ENCODE measurements around the gene NUDT9. TPM values are rescaled to one million over a fixed set of nuclear protein-coding genes. Genes with fewer than 3 reads are reported as not detected.

NUDT9 gene
- total RNA-seq, 2 donors from 2014 or later: 30.4 to 37.9 TPM

DNA sequence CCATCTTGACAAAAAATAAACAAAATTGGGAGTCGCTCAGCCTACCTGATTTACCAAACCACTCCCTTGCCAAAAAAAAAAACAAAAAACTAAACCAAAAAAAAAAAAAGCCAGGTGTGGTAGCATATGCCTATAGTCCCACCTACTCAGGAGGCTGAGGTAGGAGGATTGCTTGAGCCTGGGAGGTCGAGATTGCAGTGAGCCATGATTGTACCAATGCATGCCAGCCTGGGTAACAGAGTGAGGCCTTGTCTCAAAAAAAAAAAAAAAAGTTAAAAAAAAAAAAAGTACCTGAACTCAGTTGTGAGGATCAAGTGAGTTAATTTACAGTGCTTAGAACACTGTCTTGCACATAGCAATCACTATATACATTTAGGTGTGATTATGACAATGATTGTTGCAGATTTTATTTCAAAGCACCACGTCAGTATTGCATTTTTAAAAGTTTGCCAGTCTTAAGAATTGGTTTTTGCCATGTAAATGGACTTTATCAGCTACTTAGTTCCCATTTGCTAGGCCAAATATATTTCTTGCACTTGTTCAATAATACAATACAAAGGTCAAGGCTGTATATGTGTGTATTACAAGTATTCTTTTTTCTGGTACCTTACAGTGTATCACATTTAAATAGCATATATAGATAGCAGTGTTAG, 4.6 kb downstream of the NUDT9 start:
- TF ChIP-seq POLR2A (IDR thresholded peaks at IDR 0.05) (no peak), POLR2AphosphoS5 (IDR thresholded peaks at IDR 0.05) (no peak)
- TF ChIP-seq, protein P1, sequence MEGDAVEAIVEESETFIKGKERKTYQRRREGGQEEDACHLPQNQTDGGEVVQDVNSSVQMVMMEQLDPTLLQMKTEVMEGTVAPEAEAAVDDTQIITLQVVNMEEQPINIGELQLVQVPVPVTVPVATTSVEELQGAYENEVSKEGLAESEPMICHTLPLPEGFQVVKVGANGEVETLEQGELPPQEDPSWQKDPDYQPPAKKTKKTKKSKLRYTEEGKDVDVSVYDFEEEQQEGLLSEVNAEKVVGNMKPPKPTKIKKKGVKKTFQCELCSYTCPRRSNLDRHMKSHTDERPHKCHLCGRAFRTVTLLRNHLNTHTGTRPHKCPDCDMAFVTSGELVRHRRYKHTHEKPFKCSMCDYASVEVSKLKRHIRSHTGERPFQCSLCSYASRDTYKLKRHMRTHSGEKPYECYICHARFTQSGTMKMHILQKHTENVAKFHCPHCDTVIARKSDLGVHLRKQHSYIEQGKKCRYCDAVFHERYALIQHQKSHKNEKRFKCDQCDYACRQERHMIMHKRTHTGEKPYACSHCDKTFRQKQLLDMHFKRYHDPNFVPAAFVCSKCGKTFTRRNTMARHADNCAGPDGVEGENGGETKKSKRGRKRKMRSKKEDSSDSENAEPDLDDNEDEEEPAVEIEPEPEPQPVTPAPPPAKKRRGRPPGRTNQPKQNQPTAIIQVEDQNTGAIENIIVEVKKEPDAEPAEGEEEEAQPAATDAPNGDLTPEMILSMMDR (IDR thresholded peaks at IDR 0.05): no peak
- WGBS: 71% methylated on average over 3 of the region's 3 CpGs
- intact Hi-C loops (cut with DNase I): no loop called here
- Histone ChIP-seq H3K4me3 (no peak overlapping the region), H3K27me3 (replicated peaks; ENCODE audit: insufficient read depth) (no peaks in the 10 kb centered on the region), H3K36me3 (no peaks in the 10 kb centered on the region), H3K27ac (no peak overlapping the region), H3K9me3 (no peaks in the 10 kb centered on the region), H3K4me1 (replicated peaks) (peaks cover 5% of the 10 kb centered on the region)
- no peak for DNase-seq (ENCODE audit: low spot score)

DNA sequence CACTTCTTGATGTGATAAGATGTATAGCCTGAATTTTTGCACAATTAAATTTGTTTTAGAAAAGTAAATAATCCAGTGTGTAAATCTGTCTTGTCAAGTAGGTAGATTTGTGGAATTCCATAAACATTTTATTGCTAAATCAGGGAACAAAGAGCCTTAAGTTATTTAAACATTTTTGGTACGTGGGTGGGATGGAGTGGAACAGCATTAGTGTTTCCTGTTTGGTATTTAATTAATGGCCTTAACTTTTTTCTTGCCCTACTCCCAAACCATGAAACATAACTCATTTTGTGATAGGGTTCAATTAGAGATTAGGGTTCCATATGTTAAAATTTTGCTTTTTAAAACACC, 5.1 kb downstream of the NUDT9 start:
- intact Hi-C loops (cut with DNase I): no loop called here
- Histone ChIP-seq H3K36me3 (no peaks in the 10 kb centered on the region), H3K27ac (peak overlapping the region in 1 of 2 donors; percentile 18), H3K9me3 (no peaks in the 10 kb centered on the region), H3K4me1 (replicated peaks) (peaks cover 5% of the 10 kb centered on the region), H3K4me3 (no peak overlapping the region), H3K27me3 (replicated peaks; ENCODE audit: insufficient read depth) (no peaks in the 10 kb centered on the region)
- TF ChIP-seq, protein P1 (IDR thresholded peaks at IDR 0.05): no peak
- TF ChIP-seq POLR2A (IDR thresholded peaks at IDR 0.05) (no peak), POLR2AphosphoS5 (IDR thresholded peaks at IDR 0.05) (no peak)
- 8% methylated on average over 1 of the region's 1 CpG for WGBS
- no peak for DNase-seq (ENCODE audit: low spot score)

DNA sequence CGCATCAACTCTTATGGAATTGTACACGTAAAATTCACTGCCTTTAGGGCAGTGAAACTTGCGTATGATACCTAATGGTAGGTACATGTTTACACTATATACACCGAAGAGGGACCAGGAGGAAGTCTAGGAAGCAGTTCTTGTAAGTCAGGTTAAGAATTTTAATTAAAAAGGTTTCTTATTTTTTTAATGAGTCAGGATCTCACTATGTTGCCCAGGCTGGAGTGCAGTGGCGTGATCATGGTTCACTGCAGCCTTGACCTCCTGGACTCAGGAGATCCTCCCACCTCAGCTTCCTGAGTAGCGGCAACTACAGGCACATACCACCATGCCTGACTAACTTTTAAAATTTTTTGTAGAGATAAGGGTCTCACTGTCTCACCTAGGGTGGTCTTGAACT, 6.6 kb downstream of the NUDT9 start:
- intact Hi-C loops (cut with DNase I): no loop called here
- Histone ChIP-seq H3K9me3 (no peaks in the 10 kb centered on the region), H3K4me3 (no peak overlapping the region), H3K4me1 (replicated peaks) (peaks cover 5% of the 10 kb centered on the region), H3K36me3 (no peaks in the 10 kb centered on the region), H3K27ac (no peak overlapping the region), H3K27me3 (replicated peaks; ENCODE audit: insufficient read depth) (no peaks in the 10 kb centered on the region)
- 94% methylated on average over 6 of the region's 6 CpGs for WGBS
- DNase-seq (ENCODE audit: low spot score): no peak
- TF ChIP-seq, protein P1 (IDR thresholded peaks at IDR 0.05): no peak
- no peak for TF ChIP-seq POLR2A (IDR thresholded peaks at IDR 0.05)
- no peak for TF ChIP-seq POLR2AphosphoS5 (IDR thresholded peaks at IDR 0.05)

DNA sequence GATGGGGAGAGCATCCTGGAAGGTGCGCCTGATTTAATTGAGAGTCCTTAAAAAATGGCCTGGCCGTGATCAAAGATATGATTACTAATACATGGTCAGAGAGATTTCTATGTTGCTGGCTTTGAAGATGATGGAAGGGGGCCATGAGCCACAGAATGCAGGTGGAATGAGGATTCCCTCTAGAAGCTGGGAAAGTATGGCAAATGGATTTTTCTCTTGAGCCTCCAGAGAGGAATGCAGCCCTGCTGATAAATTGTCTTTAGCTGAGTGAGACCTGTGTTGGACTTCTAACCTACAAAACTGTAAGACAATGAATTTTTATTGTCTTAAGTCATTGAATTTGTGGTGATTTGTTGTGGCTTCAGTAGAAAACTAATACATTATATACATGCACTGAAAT, 7.7 kb downstream of the NUDT9 start:
- intact Hi-C loops (cut with DNase I): no loop called here
- Histone ChIP-seq H3K27me3 (replicated peaks; ENCODE audit: insufficient read depth) (no peaks in the 10 kb centered on the region), H3K4me1 (replicated peaks) (peaks cover 5% of the 10 kb centered on the region), H3K36me3 (no peaks in the 10 kb centered on the region), H3K27ac (no peak overlapping the region), H3K9me3 (no peaks in the 10 kb centered on the region), H3K4me3 (no peak overlapping the region)
- TF ChIP-seq POLR2AphosphoS5 (IDR thresholded peaks at IDR 0.05) (no peak), POLR2A (IDR thresholded peaks at IDR 0.05) (no peak)
- TF ChIP-seq, protein P1 (IDR thresholded peaks at IDR 0.05): no peak
- 92% methylated on average over 2 of the region's 2 CpGs for WGBS
- DNase-seq (ENCODE audit: low spot score): no peak

DNA sequence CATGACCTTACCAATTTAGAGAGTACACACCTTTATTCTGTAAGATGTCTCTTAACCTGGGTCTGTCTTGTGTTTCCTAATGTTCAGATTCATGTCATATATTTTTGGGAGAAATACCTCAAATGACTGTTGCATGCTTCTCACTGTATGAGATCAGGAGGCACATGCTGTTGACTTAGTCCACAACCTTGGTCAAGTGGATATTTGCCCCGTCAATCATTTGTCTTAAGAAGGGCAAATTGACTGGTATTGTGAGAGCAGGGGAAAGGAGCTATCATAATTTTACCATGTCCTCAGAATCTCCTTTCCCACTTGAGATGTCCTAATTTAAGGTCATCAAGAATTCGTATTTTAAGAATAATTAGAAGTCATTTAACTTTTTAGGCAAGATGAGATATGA, 11.0 kb downstream of the NUDT9 start:
- H3K4me3 ChIP-seq: no peak overlapping the region
- no peaks in the 10 kb centered on the region for H3K4me1 ChIP-seq (replicated peaks)
- WGBS: 96% methylated on average over 2 of the region's 2 CpGs
- DNase-seq (ENCODE audit: low spot score): no peak
- H3K27me3 ChIP-seq (replicated peaks; ENCODE audit: insufficient read depth): no peaks in the 10 kb centered on the region
- no peaks in the 10 kb centered on the region for H3K9me3 ChIP-seq
- TF ChIP-seq POLR2AphosphoS5 (IDR thresholded peaks at IDR 0.05) (no peak), POLR2A (IDR thresholded peaks at IDR 0.05) (no peak)
- TF ChIP-seq, protein P1 (IDR thresholded peaks at IDR 0.05): no peak
- intact Hi-C loops (cut with DNase I): no loop called here
- H3K27ac ChIP-seq: no peak overlapping the region
- no peaks in the 10 kb centered on the region for H3K36me3 ChIP-seq

All from prostate gland (tissue), 2 donors.